Neural cell (in vitro differentiated cells): ENCODE results near the gene MROH2A. TPM values are rescaled to one million over a fixed set of nuclear protein-coding genes. Genes with fewer than 3 reads are reported as not detected.

Experiments
- H2AFZ ChIP-seq: fragments of 200-600, 300-800 bp; sonication (generic), shearing (Covaris generic); 2 replicates; pipeline ENCODE4 v1.6.0; 2014; ENCODE audit warnings: low read depth, mild to moderate bottlenecking, antibody characterized with exemption, low read length, moderate library complexity
- H3F3A ChIP-seq: fragments of 200-600 bp; shearing (Covaris generic); 2 replicates; pipeline ENCODE4 v1.6.1; 2016; ENCODE audit warnings: mild to moderate bottlenecking, moderate library complexity, mixed read lengths, antibody characterized with exemption, low read length; ENCODE audit not compliant: insufficient read depth, poor library complexity, severe bottlenecking
- H3K27ac ChIP-seq: fragments of 200-600, 300-800 bp; sonication (generic), shearing (Covaris generic); 2 replicates; pipeline ENCODE4 v1.5.1; 2014; ENCODE audit warnings: mild to moderate bottlenecking, low read length, moderate library complexity
- H3K27me3 ChIP-seq: fragments of 300-800, 200-600 bp; sonication (generic), shearing (Covaris generic); 2 replicates; pipeline ENCODE4 v1.6.0; 2014; ENCODE audit warnings: mild to moderate bottlenecking, low read depth, low read length, moderate library complexity; ENCODE audit not compliant: insufficient read depth
- H3K36me3 ChIP-seq: fragments of 300-800, 200-600 bp; sonication (generic), shearing (Covaris generic); 2 replicates; pipeline ENCODE4 v1.5.1; 2014; ENCODE audit warnings: mild to moderate bottlenecking, antibody characterized with exemption, low read length, moderate library complexity; ENCODE audit not compliant: insufficient read depth
- H3K4me2 ChIP-seq: fragments of 300-800, 200-600 bp; sonication (generic), shearing (Covaris generic); 2 replicates; pipeline ENCODE4 v1.6.0; 2014; ENCODE audit warnings: mild to moderate bottlenecking, low read length
- H3K4me3 ChIP-seq: fragments of 300-800, 200-600 bp; sonication (generic), shearing (Covaris generic); 2 replicates; pipeline ENCODE4 v1.5.1; 2014; ENCODE audit warnings: mild to moderate bottlenecking, low read length, moderate library complexity
- H3K79me2 ChIP-seq: fragments of 200-600 bp; shearing (Covaris generic); replicated peaks from 2 replicates; pipeline ENCODE4 v1.6.0; 2014; ENCODE audit warnings: mild to moderate bottlenecking, low read length, moderate library complexity; ENCODE audit not compliant: insufficient read depth
- H3K9ac ChIP-seq: fragments of 300-800, 200-600 bp; sonication (generic), shearing (Covaris generic); 2 replicates; pipeline ENCODE4 v1.6.1; 2016; ENCODE audit warnings: mild to moderate bottlenecking, low read length, mixed read lengths
- H3K9me2 ChIP-seq: fragments of 200-600 bp; shearing (Covaris generic); 2 replicates; pipeline ENCODE4 v1.6.1; 2016; ENCODE audit warnings: mild to moderate bottlenecking, low read length, mixed read lengths; ENCODE audit not compliant: insufficient read depth
- H3K9me3 ChIP-seq: fragments of 200-600, 300-800 bp; sonication (generic), shearing (Covaris generic); 2 replicates; pipeline ENCODE4 v1.6.1; 2016; ENCODE audit warnings: mild to moderate bottlenecking, mixed run types, low read length, moderate library complexity, mixed read lengths
- H4K20me1 ChIP-seq: fragments of 200-600 bp; shearing (Covaris generic); 2 replicates; pipeline ENCODE4 v1.6.1; 2016; ENCODE audit warnings: mild to moderate bottlenecking, mixed run types; ENCODE audit not compliant: insufficient read depth
- CTCF ChIP-seq: fragments of 450-650 bp; IDR thresholded peaks from 2 replicates; pipeline ENCODE4 v1.5.1; 2014; ENCODE audit warnings: antibody characterized with exemption, mild to moderate bottlenecking, moderate library complexity; ENCODE audit not compliant: poor library complexity, severe bottlenecking
- EP300 ChIP-seq: fragments of 450-650 bp; conservative IDR thresholded peaks from 2 replicates; pipeline ENCODE4 v1.6.1; 2014; ENCODE audit warnings: antibody characterized with exemption, mild to moderate bottlenecking, moderate library complexity; ENCODE audit not compliant: poor library complexity, severe bottlenecking
- EZH2 ChIP-seq: fragments of 200-600, 300-800 bp; shearing (Covaris generic), sonication (generic); IDR thresholded peaks from 2 replicates; pipeline ENCODE4 v1.6.1; 2014; ENCODE audit warnings: antibody characterized with exemption, low read length, borderline replicate concordance, mild to moderate bottlenecking; ENCODE audit not compliant: insufficient read depth, poor library complexity, severe bottlenecking
- MXI1 ChIP-seq: fragments of 450-650 bp; conservative IDR thresholded peaks from 2 replicates; pipeline ENCODE4 v1.6.1; 2014; ENCODE audit warnings: antibody characterized with exemption, mild to moderate bottlenecking; ENCODE audit not compliant: poor library complexity, severe bottlenecking
- POLR2AphosphoS5 ChIP-seq: IDR thresholded peaks from 2 replicates; pipeline ENCODE4 v1.6.1; 2012
- RAD21 ChIP-seq: fragments of 450-650 bp; conservative IDR thresholded peaks from 2 replicates; pipeline ENCODE4 v1.6.1; 2014; ENCODE audit warnings: antibody characterized with exemption, mild to moderate bottlenecking, moderate library complexity
- REST ChIP-seq: IDR thresholded peaks from 2 replicates; pipeline ENCODE4 v1.6.1; 2012; ENCODE audit warnings: borderline replicate concordance
- SMC3 ChIP-seq: fragments of 450-650 bp; conservative IDR thresholded peaks from 2 replicates; pipeline ENCODE4 v1.6.1; 2014; ENCODE audit warnings: antibody characterized with exemption, mild to moderate bottlenecking, moderate library complexity; ENCODE audit not compliant: poor library complexity
- TAF1 ChIP-seq: IDR thresholded peaks from 2 replicates; pipeline ENCODE4 v1.6.1; 2012; ENCODE audit warnings: low read depth
- polyA plus RNA-seq: library from polyadenylated mRNA; depleted of rRNA; stranded (reverse); fragments of >200 nt; gene quantifications from 2 replicates; pipeline ENCODE4 v1.2.3, GENCODE V29; 2014

Gene MROH2A
- polyA plus RNA-seq, 1 donor from 2014 or later = not detected

GRCh38 chr2:233813236-233814055 is 35.3 kb downstream of the MROH2A start:
- Histone ChIP-seq H3K36me3 (no peaks in the 10 kb centered on the region), H3K27ac (no peak overlapping the region), H4K20me1 (no peaks in the 10 kb centered on the region), H3F3A (no peaks in the 10 kb centered on the region), H3K4me2 (no peak overlapping the region), H3K9me3 (no peaks in the 10 kb centered on the region), H2AFZ (no peak overlapping the region), H3K79me2 (no peaks in the 10 kb centered on the region), H3K9ac (no peak overlapping the region), H3K9me2 (no peaks in the 10 kb centered on the region), H3K4me3 (no peak overlapping the region), H3K27me3 (no peaks in the 10 kb centered on the region)
- no peak for TF ChIP-seq RAD21

GRCh38 chr2:233814056-233814835 is 36.1 kb downstream of the MROH2A start:
- H4K20me1 ChIP-seq = no peaks in the 10 kb centered on the region
- no peak overlapping the region for H3K27ac ChIP-seq
- no peak overlapping the region for H3K4me2 ChIP-seq
- no peaks in the 10 kb centered on the region for H3K79me2 ChIP-seq
- H3K36me3 ChIP-seq = no peaks in the 10 kb centered on the region
- H2AFZ ChIP-seq = no peak overlapping the region
- H3K4me3 ChIP-seq = no peak overlapping the region
- no peaks in the 10 kb centered on the region for H3K9me2 ChIP-seq
- no peak for TF ChIP-seq REST
- TF ChIP-seq SMC3 = no peak
- TF ChIP-seq RAD21 = no peak
- no peak for TF ChIP-seq TAF1
- no peak for TF ChIP-seq CTCF
- TF ChIP-seq POLR2AphosphoS5 = no peak
- no peak for TF ChIP-seq EP300
- no peak for TF ChIP-seq MXI1
- TF ChIP-seq EZH2 = no peak
- H3K9ac ChIP-seq = no peak overlapping the region
- no peaks in the 10 kb centered on the region for H3K9me3 ChIP-seq
- H3F3A ChIP-seq = no peaks in the 10 kb centered on the region
- no peaks in the 10 kb centered on the region for H3K27me3 ChIP-seq
